Retinal pigment epithelial cell (primary cell): Measurements from ENCODE around the gene SMPX.

Experiments
- DNase-seq: peaks from one replicate; pipeline ENCODE4 v3.0.0-alpha.2; 2010; ENCODE audit warnings: low read depth
- H3K4me3 ChIP-seq: 2 replicates; pipeline ENCODE4 v1.5.1; 2011; ENCODE audit warnings: mild to moderate bottlenecking, low read length, control low read depth, moderate library complexity
- TF ChIP-seq, protein P1 (sequence below): conservative IDR thresholded peaks from 2 replicates; pipeline ENCODE4 v1.5.1; 2011; ENCODE audit warnings: low read depth, low read length, control low read depth, inconsistent platforms

The SMPX gene

DNA sequence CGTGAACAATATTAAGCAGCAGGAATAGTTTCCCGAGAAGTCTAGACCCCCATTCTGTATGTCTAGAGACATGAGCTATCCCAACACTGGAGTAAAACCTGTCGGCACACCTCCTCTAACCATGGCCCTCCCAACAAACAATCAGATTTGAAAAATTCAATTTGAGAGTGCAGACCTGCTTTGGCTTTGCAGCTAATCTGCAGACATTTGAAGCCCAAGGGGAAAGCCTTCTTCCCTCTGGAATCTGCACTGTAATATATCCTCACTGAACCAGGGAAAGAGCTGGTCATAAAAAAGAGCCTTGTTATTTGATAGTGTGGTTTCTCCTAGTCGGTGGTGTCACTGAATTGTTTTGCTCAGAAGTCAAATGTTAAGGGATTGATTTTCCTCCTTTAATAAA is 55.2 kb downstream of the SMPX start:
- no peak overlapping the region for H3K4me3 ChIP-seq
- TF ChIP-seq, protein P1, sequence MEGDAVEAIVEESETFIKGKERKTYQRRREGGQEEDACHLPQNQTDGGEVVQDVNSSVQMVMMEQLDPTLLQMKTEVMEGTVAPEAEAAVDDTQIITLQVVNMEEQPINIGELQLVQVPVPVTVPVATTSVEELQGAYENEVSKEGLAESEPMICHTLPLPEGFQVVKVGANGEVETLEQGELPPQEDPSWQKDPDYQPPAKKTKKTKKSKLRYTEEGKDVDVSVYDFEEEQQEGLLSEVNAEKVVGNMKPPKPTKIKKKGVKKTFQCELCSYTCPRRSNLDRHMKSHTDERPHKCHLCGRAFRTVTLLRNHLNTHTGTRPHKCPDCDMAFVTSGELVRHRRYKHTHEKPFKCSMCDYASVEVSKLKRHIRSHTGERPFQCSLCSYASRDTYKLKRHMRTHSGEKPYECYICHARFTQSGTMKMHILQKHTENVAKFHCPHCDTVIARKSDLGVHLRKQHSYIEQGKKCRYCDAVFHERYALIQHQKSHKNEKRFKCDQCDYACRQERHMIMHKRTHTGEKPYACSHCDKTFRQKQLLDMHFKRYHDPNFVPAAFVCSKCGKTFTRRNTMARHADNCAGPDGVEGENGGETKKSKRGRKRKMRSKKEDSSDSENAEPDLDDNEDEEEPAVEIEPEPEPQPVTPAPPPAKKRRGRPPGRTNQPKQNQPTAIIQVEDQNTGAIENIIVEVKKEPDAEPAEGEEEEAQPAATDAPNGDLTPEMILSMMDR = no peak
- no peak for DNase-seq

DNA sequence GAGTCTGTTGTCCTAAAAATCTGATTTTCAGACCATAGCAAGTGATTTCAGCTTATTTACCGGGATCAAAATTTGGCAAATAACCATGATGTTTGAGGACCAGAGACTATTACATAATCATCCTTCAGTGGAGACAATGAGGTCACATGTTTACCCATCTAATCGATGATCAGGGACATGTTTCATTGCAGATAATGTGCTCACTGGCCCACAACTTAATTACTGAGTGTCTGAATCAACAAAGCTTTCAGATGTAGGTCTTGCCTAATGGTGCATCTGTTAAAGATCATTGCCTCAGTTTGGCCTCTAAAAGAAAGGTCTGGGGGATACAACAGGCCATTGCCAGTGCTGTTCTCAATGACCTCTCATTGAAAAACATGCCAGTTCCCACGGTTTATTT is 56.9 kb downstream of the SMPX start:
- no peak overlapping the region for H3K4me3 ChIP-seq
- TF ChIP-seq, protein P1 = no peak
- no peak for DNase-seq

DNA sequence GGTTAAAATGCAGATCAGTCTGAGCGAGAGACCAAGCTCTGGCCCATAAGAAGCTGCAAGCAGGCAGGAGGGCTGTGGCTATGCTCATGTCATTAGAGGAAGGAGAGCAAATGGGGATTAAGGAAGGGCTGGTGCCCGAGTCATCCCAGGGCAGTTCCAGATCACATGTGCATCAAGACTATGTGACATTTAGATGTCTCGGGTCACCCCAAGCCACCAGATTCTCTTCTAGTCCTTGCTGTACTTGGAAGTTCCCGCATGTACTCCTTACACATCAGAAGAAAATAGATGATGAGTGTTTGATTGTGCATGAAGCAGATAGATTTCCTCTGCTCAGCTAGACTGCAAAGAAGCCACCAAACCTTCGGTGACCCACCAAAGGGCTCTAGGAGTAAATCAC is 57.6 kb downstream of the SMPX start:
- TF ChIP-seq, protein P1 = no peak
- H3K4me3 ChIP-seq = no peak overlapping the region
- no peak for DNase-seq

DNA sequence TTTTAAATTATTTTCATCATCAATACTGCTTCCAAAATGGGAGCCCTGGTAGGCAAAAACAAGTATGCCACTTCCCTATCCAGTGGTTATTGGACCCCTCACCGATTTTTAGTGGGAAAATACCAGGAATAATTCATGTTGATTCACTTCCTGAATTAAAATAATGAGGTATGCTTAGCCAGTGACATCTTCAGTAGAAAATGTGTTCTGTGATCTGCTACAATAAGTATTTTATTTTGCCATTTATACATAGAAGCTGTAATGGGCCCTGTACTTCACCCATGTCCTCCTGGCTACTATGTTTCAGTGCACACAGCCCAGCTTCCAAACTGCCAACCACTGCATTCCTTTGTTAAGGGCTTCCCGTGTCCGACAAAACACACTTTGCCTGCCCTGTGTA is 58.8 kb downstream of the SMPX start:
- TF ChIP-seq, protein P1 = no peak
- DNase-seq = no peak
- H3K4me3 ChIP-seq = no peak overlapping the region

DNA sequence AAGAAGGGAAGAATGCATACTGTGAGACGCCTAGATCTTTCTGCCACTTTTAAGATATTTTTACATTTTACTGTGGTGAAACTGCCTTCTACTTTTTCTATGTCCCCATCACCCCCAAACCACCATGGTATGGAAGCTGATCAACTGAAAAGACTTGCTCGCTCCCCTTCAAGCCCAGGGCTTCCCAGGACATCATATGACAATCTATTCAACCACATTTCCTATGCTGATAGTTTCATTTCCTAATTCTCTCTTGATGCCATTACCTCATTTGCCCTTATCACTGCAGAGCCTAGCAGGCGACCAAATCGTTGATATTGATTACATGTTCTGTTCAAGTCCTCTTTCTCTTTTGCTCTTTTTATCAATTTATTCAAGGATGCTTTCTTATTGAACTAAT is 59.6 kb downstream of the SMPX start:
- DNase-seq = no peak
- TF ChIP-seq, protein P1 = no peak
- no peak overlapping the region for H3K4me3 ChIP-seq

DNA sequence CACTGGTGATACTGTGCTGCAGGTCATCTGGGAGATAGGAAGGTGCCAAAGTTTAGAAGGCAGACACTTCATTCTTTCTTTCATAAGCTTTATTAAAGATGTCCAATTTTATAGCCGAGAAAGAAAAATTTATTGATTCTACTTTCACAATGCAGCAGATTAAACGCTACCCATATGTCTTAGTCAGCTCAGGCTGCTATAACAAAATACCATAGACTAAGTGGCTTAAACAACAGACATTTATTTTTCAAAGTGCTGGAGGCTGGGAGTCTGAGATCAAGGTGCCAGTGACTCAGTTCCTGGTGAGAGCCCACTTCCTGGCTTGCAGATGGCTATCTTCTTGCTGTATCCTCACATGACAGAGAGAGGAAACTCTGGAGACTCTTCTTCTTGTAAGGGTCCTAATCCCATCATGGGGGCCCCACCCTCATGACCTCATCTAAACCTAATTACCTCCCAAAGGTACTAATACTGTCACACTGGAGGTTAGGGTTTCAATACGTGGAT is 66.4 kb downstream of the SMPX start:
- no peak for DNase-seq
- TF ChIP-seq, protein P1 = no peak
- no peak overlapping the region for H3K4me3 ChIP-seq

DNA sequence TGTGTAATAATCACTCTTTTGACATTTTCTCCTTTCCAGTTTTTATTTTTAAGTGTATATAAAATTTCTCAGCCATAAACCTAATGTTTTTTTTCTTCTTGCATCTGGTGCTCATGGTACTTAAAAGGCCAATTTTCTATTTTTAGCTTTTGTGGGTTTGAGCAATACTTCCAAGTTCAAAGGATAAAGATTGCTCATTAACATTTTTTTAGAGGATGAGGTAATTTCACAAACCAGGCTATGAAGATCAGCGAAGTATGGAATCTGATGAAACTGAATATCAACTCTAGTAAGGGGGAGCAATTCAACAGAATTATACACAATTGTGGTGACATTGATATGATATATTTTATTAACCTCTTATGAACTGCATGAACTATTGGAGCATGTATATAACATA is 74.0 kb downstream of the SMPX start:
- TF ChIP-seq, protein P1 = no peak
- H3K4me3 ChIP-seq = no peak overlapping the region
- peak; percentile 19 for DNase-seq
